Erythroblast (primary cell): ENCODE measurements around the gene ZCCHC14.

ENCODE experiments used
- GATA1 ChIP-seq: IDR thresholded peaks from 2 replicates; pipeline ENCODE4 v1.6.1; 2011; ENCODE audit warnings: low read depth, mild to moderate bottlenecking, control low read depth, low read length, moderate library complexity
- POLR2A ChIP-seq: IDR thresholded peaks from 2 replicates; pipeline ENCODE4 v1.6.1; 2011; ENCODE audit warnings: mild to moderate bottlenecking, low read length

GRCh38 chr16:87361916-87362619 lies 130.8 kb downstream of the ZCCHC14 start:
- TF ChIP-seq POLR2A = no peak
- TF ChIP-seq GATA1 = no peak
